Posterior cingulate gyrus (tissue), 11 donors: Measurements from ENCODE around the gene CGB7.
A peak's percentile ranks its signal among the peaks of the same experiment; 100 is the strongest.
"Not testable (repeated sequence)": the region's sequence is repeated elsewhere in the genome, so short reads cannot be mapped to it uniquely, and the experiment has no call there.

Source experiments
- DNase-seq, 10 donors: peaks; one replicate each; pipeline versions ENCODE4 v3.0.0 to v3.0.0-alpha.2; 2020 to 2021; ENCODE audit warnings: mixed read lengths in 3 of 10
- intact Hi-C: fragments of 100-400 bp; cut with DNase I; formaldehyde crosslinking; loops from one replicate; pipeline ENCODE4 v1.15.1; 2023

The CGB7 gene

DNA sequence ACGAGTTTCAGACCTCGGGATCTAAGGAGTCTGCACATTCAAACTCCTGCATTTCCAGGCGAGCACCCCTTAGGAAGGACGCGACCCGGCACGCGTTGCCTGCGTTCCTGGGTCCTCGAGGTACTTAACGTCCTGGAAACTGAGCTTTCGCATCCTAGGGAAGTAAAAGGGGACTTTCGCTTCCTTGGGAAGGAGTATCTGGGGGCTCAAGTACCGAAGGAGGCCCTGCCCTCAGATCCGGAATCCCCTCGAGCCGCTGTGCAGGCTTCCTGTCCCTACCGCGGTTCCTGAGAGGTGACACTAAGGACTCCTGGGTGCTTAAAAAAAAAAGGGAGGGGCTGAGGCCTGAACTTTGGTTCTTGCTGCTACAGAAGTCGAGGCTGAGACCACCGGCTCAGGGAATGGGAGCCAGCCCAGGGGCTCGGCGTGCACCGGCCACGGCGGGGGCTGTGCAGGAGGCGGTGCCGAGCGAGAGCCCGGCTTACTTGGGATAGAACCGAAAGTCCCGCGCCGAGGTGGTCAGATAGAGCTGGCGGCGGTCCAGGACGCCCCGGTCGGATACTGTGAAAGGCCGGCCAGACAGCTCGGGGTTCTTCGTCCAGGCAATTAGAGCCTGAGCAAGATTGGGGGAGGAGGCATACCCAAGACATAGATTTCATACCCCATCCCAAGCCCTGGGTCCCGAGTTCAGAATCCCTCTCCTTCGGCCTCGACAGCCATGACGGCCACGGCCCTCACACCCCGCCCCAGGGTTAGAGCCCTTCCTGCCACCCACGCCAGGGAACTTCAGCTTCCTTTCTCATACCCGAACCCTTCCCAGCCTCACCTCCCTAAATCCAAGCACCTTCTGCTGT is 38.9 kb downstream of the CGB7 start:
- intact Hi-C loops, result not testable (repeated sequence)
- peak in 2 of 10 donors; percentile 72 for DNase-seq

DNA sequence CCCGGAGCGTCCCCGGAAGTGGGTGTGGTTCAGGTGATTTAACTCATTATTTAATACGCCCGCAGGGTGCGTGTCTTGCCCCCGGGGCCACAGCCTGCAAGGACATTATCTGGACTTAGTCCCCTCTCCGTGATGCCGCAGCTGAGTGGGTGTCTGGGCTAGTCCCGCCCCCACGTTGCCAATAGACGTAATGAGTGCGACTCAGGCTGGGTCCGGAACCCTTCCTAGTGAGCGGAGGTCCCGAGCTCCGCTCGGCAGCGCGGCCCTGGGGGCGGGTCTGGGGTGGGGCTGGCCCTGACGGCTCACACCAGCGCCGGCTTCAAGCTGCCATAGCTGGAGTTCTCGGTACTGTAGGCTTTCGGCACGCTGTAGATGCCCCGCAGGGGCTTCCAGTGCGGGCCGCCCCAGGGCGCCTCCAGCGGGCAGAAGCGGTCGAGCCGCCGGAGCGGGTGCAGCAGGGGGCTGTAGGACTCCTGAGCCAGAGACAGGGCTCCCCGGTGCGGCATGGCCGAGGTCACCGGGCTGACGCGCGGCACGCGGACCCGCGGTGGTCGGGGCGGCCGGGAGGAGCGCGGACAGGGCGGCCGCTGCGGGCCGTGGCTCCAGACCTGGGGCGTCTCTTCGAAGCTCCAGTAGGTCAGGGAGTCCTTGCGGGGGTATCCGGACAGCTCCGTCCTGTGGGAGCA is 39.7 kb downstream of the CGB7 start:
- intact Hi-C loops, result no loop called here
- DNase-seq, result peak in 4 of 10 donors; percentile 5 to 87 (median 29)

DNA sequence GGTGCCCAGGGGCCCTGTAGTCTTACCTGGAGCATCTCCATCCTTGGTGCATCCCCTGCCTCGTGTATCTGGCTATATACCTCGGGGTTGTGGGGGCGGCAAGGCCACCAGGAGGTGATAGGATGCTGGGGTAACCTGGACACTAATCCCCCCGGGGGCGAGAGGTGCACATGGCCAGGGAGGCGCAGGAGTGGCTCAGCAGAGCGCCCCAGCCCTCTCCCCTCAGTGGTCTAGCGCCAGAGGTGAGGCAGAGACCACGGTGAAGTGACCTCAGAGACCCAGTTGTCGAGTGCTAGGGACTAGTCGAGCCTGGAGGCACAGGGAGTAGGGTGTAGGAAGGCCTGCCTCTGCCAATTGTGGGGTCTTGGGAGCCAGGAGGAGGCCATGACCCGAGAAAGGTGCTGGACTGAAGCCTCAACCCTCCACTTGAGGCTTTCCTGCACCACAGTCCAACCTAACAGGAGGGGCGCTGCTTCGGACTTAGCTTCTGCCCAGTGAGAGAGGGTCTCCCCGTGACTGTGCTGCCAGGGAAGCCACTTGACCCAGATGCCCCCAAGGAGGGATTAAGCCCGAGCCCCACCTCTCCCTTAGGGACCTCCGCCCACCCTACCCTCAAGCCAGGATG is 40.4 kb downstream of the CGB7 start, which contains the start of gene LHB:
TSS of gene LHB (minus strand) at position 51 of the 625 bp plus-strand sequence. CDS start at position 41, 10 bp downstream.
- DNase-seq, result no peak
- intact Hi-C loops, result no loop called here

DNA sequence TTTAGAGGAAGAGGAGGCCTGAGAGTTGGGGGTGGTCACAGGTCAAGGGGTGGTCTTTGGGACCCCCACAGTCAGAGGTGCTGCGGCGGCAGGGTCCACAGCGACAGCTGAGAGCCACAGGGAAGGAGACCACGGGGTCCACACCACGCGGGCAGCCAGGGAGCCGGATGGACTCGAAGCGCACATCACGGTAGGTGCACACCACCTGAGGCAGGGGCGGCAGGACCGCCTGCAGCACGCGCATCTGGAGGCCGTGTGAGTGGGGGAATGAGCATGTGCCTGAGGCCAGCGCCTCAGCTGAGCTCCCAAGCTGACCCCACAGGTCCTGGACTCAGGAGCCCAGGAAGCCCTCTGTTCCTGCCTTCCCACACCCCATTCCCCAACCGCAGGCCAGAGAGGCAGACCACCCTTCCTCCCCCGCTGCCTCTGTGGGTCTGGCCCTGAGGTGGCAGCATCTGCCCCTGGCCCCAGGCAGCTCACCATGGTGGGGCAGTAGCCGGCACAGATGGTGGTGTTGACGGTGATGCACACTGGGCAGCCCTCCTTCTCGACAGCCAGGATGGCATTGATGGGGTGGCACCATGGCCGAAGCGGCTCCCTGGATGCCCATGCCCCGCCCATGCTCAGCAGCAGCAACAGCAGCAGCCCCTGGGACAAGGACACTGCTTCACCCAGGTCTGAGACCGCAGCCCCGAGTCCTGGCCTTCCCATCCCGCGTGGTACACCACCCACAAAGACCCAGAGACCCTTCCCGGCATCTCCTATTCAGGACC is 41.3 kb downstream of the CGB7 start:
- no peak for DNase-seq
- intact Hi-C loops, result no loop called here

DNA sequence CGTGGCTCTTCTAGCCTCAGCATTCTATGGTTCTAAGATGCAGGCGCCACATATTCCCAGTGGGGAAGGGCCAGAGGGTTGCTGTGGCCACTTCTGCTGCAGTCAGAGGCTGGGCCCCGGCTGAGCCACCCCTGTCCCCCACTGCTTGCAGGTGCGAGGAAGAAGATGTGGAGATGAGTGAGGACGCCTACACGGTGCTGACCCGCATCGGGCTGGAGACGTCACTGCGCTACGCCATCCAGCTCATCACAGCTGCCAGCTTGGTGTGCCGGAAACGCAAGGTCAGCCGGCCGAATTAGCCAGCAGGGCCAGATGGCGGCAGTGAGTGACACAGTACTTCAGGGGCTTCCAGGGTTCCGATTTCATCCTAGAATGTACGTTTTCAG is 42.7 kb downstream of the CGB7 start:
- intact Hi-C loops, result no loop called here
- DNase-seq, result no peak

DNA sequence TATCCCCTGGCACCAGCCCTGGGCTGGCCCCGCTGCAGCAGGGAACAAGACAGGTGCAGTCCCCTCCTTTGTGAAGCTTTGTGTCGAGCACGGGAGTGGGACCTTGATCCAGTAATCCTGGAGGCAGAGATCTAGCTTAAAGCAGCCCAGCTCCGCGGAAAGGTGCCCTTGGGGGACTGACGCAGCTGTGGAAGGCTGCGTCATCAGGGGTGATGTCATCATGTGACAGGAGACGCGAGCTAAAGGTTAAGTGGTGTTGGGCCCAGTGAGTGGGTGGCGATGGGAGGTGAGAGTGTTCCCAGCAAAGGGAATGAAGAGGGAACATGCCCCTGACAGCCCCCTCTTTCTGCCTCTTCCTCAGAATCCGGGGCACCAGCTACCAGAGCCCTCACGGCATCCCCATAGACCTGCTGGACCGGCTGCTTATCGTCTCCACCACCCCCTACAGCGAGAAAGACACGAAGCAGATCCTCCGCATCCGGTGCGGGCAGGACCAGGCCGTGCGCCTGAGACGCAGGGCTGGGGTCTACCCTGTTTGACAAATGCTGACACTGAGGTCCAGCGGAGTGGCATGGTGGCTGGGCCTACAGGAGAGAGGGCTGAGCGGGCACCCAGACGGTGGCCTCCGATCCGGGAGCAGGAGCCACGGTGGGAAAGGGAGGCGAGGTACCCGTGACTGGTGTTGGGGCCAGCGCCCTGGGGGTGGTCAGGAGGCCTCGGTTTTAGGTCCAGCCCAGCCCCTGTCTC is 43.3 kb downstream of the CGB7 start:
- DNase-seq, result no peak

DNA sequence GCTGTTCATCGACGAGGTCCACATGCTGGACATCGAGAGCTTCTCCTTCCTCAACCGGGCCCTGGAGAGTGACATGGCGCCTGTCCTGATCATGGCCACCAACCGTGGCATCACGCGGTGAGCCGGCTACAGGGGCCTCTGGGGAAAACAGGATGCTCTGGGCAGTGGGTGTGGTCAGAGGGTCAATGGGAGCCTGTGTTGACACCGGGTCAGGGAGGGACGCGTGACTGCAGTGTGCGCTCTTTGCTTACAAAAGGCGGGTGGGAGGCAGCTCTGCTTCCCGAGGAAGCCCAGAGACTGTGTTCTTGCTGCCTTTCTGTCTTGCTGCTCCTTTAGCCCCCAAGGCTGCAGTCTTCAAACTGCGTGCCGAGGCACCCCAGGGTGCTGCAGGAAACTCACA is 46.4 kb downstream of the CGB7 start:
- no peak for DNase-seq
- intact Hi-C loops, result no loop called here

More for the DNA sequence above, 43.3 kb downstream of the CGB7 start:
- intact Hi-C loops, result no loop called here

DNA sequence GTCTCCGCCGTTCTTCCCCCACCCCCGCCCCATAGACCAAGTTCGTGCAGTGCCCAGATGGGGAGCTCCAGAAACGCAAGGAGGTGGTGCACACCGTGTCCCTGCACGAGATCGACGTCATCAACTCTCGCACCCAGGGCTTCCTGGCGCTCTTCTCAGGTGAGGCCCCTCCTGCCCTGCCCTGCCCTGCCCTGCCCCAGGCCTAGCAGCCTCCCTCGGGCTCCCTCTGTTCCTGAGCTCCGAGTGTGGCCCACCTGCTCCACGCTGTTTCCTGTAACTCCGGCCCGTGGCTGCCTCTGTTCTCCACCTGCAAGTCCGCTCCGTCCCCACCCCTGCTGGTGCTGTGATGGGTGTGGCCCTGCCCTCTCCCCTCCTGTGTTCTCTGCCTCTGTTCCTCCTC is 47.1 kb downstream of the CGB7 start:
- intact Hi-C loops, result no loop called here
- no peak for DNase-seq

DNA sequence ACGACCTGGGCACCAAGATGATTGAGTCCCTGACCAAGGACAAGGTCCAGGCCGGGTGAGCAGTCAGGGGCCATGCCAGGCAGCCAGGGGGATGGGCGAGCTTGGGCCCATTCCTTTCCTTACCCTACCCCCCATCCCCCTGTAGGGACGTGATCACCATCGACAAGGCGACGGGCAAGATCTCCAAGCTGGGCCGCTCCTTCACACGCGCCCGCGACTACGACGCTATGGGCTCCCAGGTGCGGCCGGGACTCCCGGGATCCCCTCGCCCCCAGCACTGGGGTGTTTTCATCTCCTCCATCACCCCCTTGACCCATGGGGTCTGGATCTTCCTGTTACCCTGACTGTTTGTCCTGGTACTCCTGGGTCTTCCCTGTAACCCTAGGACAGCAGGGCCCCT is 47.7 kb downstream of the CGB7 start:
- DNase-seq, result no peak

DNA sequence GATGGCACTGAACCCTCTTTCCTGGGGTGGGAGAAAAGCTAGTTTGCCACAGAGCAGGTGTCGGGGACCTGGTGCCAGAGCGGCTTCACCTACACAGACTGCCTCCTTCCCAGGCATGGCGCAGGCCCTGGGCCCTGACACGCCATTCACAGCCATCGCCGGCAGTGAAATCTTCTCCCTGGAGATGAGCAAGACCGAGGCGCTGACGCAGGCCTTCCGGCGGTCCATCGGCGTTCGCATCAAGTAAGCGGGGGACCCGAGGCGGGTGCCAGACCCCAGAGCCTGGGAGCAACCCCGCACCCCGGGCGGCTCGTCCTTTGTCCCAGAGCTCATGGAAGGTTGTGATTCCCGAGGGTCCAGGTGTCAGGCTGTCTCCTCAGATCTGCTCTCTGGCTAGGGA is 50.6 kb downstream of the CGB7 start:
- intact Hi-C loops, result no loop called here
- no peak for DNase-seq

More for the DNA sequence above, 47.7 kb downstream of the CGB7 start:
- intact Hi-C loops, result no loop called here

DNA sequence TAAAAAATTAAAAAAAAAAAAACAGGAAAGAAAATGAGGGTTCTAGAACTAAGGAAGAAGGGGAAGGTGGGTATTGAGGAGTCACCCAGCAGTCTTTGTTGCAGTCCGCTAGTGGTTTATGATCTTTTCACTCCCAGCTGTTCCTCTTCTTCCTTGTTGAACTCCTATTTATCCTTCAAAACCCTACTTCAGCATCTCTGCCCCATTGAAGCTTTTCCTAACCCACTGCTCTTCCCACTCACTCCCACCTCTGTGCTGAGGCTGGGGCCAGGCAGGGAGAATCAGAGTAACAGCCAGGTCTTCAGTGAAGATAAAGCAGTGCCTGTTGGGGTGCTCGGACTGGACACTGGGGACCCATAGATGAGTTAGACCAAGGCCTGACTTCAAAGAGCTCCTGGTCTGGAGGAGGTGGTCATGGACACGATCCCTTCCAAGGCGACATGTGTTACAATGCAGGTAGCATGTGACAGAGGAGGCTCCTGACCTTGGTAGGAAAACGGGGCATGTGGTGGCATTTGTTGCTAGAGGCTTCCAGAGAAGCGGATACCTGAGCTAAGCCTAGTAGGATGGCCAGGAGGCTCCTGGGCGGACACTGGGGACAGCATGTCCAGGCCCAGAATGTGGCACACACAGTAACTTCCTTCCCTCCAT is 52.5 kb downstream of the CGB7 start:
- DNase-seq, result no peak
- intact Hi-C loops, result no loop called here
